Stimulated activated CD4-positive, alpha-beta T cell treated with anti-CD3 and anti-CD28 coated beads, Interleukin-1b, Interleukin-23, amount 100 ng/mL, for 48 hours (primary cell): ENCODE data around the gene NFAM1.

Experiments
- DNase-seq: peaks from one replicate; pipeline ENCODE4 v3.0.0-alpha.2; 2020

Gene NFAM1, protein sequence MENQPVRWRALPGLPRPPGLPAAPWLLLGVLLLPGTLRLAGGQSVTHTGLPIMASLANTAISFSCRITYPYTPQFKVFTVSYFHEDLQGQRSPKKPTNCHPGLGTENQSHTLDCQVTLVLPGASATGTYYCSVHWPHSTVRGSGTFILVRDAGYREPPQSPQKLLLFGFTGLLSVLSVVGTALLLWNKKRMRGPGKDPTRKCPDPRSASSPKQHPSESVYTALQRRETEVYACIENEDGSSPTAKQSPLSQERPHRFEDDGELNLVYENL

GRCh38 chr22:42432020-42432596 is at the start of gene NFAM1:
Gene NFAM1, minus strand, starts transcription at chr22:42432403. Its CDS starts 46 bp downstream, at chr22:42432357.
- DNase-seq = no peak

GRCh38 chr22:42475122-42475521 is 42.9 kb upstream of the NFAM1 start:
- no peak for DNase-seq

DNA sequence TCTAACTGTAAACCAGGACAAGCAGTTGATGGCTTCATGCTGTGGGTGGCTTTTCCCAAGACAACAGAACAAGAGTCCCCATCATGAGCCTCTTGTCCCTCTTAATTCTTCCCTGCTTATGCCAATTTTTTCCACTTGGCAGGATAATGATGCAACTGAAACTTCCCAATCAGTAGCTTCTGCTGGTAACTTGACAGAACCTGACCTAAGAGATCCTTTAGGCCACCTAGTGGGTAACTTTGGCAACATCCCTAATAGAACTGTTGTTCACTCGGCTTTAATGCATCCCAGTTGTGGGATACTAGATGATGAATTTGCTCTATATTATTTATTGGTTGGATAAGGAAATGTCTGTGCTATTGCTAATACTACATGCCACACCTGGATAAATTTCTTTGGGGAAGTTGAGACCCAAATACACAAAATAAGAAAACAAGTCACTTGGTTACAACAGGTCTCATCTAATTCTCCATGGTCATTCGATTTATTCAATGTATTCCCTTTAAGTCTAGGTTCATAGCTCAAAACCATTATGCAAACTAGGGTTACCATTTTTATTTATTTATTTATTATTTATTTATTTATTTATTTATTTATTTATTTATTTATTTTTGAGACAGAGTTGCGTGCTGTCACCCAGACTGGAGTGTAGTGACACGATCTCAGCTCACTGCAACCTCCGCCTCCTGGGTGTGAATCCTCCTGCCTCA is 41.4 kb upstream of the NFAM1 start:
- DNase-seq = no peak

GRCh38 chr22:42472671-42473070 is 40.5 kb upstream of the NFAM1 start:
- no peak for DNase-seq

- DNase-seq = no peak
These were observed 39.2 kb upstream of the NFAM1 start for GRCh38 chr22:42471441-42471840.

- no peak for DNase-seq
These were observed 38.3 kb upstream of the NFAM1 start for GRCh38 chr22:42470366-42471082.

- no peak for DNase-seq
These were observed 36.6 kb upstream of the NFAM1 start for GRCh38 chr22:42468841-42469240.

- DNase-seq = no peak
These were observed 29.8 kb upstream of the NFAM1 start for GRCh38 chr22:42462016-42462415.

GRCh38 chr22:42461511-42461910 is 29.3 kb upstream of the NFAM1 start:
- no peak for DNase-seq

DNA sequence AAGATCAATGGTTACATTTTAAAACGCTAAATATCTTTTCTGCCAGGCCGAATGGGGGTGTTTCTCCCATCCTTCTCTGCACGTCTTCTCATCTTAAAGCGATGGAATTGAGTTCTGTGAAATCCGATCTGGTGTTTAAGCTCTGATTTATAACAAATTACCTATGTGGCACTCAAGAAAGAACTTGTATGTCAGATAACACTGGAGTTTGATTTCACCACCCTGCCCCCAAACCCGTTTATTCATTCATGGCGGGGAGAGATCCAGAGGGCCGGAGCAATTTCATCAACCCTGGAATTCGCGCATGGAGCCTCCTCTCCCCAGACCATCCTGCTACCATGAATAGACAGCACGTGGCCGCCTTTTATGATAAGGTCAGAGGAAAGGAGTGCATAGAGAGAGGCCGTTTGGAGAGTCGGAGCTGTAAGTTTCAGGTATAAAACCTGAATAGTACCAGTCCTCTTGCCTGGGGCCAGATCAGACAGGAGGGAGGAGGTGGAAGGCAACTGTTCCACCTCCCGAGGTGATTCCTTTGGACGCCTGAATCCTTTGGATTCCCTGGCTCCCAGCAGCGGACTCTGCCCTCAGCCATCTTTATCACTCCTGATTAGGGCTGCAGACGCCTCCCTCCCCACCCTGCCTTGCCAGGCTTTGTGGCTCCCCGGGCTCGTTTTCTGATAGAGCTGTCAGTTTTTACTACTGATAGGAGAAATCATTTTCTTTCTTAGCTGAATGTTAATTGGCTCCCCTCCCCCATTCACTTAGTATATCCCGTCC is 27.3 kb upstream of the NFAM1 start:
- DNase-seq = no peak

DNA sequence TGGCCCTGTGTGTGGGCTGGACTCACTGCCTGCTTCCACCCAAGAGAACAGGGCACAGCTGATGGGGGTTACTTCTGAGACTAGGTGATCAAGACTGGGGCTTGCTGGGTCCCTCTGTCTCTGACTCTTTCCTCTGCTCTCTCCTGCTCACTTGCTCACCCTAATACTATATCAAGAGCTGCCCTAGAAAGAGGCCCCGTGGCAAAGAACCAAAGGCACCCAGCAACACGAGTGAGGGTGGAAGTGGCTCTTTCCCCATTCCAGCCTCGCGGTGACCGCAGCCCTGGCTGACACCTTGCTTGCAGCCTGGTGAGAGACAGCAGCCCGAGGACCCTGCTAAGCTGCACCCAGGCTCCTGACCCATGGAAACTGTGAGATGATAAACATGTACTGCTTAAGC is 20.7 kb upstream of the NFAM1 start:
- no peak for DNase-seq

GRCh38 chr22:42452456-42452855 is 20.3 kb upstream of the NFAM1 start:
- DNase-seq = no peak

DNA sequence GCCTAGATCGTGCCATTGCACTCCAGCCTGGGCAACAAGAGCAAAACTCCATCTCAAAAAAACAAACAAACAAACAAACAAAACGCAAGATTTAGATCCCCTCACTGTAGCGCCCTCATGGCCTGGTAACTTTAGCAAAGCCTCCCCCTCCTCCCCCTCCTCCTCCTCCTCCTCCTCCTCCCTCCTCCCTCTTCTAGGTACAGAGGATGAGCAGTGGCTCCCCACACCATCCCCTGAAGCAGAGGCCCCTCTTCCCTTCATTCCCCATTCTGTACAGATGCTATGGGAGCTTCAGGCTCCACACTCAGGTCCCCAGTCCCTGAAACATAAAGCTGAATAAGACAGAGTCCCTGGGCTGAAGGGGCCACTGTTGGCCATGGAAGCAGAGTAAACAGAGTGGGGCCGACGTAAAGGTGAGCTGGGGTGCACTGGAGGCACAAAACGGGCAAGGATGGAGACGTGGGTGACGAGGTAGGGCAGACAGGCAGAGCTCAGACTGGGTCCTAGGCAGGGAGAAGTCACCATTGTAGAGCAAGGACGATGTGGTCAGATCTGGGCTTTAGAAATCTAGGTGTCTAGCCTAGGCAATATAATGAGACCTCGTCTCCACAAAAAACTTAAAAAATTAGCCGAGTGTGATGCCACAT is 19.4 kb upstream of the NFAM1 start:
- no peak for DNase-seq

DNA sequence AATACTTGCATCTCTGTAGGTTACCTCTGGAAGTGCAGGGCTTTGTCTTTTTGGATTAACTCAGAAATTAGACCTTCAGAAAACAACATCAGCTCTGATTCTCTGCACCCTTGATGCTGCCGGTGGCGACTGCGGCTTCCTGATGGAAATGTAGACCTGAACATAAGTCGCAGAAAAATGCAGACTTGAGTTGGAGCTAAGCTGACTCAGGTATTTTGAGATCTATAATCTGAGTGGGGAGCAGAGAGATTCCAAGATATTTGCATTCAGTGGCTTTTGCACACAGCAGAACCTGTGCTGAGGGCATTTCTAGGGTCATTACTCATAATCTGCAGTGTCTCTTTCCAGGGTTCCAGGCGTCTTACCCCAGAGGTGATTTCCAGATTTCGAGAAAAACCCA is 18.7 kb upstream of the NFAM1 start:
- no peak for DNase-seq

- no peak for DNase-seq
These were observed 13.9 kb upstream of the NFAM1 start for GRCh38 chr22:42446151-42446550.

- DNase-seq = peak; percentile 78
These were observed 12.1 kb upstream of the NFAM1 start for GRCh38 chr22:42444077-42444904.

GRCh38 chr22:42443240-42444076 is 11.3 kb upstream of the NFAM1 start:
- DNase-seq = peak; percentile 55

DNA sequence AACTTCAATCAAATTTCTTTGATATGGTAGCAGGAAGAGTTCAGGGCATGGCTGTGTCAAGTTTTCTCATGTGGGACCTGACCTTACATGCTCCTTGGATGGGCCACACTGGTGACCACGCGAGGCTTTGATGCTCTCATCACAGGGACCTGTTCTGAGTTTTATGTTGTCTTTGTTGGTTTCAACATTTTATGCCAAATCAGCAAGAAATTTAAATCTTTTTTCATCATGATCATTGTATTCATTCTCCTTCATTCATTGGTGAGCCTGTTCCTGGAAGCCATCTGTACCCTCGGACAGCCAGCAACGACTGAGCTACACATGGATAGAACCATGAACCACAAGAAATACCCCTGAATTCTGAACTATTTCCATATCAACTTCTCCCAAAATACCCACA is 10.5 kb upstream of the NFAM1 start:
- no peak for DNase-seq

GRCh38 chr22:42440728-42441127 is 8.5 kb upstream of the NFAM1 start:
- no peak for DNase-seq
